PFSK-1 (cell line): ENCODE measurements around the gene FAM219B.

Experiments
- FOXP2 ChIP-seq: optimal IDR thresholded peaks from 2 replicates; pipeline ENCODE3; 2011; ENCODE audit warnings: borderline replicate concordance, control low read depth, inconsistent platforms; ENCODE audit not compliant: insufficient read depth; ENCODE audit errors: extremely low read length, extremely low read depth
- POLR2AphosphoS5 ChIP-seq: IDR thresholded peaks from 2 replicates; pipeline ENCODE4 v1.6.1; 2012; ENCODE audit warnings: low read depth, mild to moderate bottlenecking, control low read depth, low read length, moderate library complexity
- SIN3A ChIP-seq: IDR thresholded peaks from 2 replicates; pipeline ENCODE4 v1.6.1; 2012; ENCODE audit warnings: mild to moderate bottlenecking, low read length, moderate library complexity, borderline replicate concordance; ENCODE audit not compliant: insufficient read depth
- TAF1 ChIP-seq: IDR thresholded peaks from 2 replicates; pipeline ENCODE4 v1.6.1; 2012; ENCODE audit warnings: low read length, control low read depth, borderline replicate concordance; ENCODE audit not compliant: insufficient read depth
- TF ChIP-seq, protein P1 (sequence below), 2 experiments: IDR thresholded peaks; 2 replicates each; pipeline versions ENCODE4 v1.6.1 to v1.8.0; 2011 to 2012; ENCODE audit warnings: low read depth in 2 of 2, low read length in 2 of 2, control low read depth in 1 of 2, inconsistent platforms in 1 of 2, mild to moderate bottlenecking in 1 of 2, moderate library complexity in 1 of 2; ENCODE audit not compliant: insufficient read depth in 1 of 2

The FAM219B gene

DNA sequence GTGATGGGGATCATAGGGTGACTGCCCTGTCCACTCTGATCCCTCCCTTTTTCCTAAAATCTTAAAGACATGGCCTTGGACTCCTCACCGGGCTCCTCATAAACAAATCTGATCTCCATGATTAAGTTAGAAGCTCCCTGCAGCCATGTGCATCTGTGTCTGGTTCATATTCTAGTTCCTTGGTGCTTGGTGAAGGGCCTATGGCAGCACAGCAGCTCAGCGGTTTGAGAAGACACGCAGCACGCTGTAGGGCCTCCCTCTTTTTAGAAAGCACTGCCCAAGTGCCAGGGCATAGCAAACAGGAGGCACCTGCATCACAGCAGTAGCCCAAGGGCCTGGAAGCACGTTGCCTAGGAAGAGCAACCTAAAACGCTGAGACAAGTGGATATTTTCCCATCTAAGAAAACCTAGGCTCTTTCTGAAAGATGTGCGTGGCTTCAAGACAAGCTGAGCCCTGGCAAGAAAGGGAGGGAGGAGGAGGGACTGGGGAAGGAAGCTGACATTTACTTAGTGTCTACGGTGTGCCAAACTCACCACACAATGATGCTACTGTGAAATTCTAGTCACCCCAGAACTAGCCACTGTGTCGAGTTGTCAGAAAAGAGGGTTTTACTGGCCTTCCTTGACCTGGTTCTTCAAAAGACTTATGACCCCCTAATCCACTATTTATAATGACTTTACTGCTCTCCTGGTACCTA, 48.8 kb downstream of the FAM219B start:
- TF ChIP-seq TAF1: no peak
- TF ChIP-seq, protein P1, sequence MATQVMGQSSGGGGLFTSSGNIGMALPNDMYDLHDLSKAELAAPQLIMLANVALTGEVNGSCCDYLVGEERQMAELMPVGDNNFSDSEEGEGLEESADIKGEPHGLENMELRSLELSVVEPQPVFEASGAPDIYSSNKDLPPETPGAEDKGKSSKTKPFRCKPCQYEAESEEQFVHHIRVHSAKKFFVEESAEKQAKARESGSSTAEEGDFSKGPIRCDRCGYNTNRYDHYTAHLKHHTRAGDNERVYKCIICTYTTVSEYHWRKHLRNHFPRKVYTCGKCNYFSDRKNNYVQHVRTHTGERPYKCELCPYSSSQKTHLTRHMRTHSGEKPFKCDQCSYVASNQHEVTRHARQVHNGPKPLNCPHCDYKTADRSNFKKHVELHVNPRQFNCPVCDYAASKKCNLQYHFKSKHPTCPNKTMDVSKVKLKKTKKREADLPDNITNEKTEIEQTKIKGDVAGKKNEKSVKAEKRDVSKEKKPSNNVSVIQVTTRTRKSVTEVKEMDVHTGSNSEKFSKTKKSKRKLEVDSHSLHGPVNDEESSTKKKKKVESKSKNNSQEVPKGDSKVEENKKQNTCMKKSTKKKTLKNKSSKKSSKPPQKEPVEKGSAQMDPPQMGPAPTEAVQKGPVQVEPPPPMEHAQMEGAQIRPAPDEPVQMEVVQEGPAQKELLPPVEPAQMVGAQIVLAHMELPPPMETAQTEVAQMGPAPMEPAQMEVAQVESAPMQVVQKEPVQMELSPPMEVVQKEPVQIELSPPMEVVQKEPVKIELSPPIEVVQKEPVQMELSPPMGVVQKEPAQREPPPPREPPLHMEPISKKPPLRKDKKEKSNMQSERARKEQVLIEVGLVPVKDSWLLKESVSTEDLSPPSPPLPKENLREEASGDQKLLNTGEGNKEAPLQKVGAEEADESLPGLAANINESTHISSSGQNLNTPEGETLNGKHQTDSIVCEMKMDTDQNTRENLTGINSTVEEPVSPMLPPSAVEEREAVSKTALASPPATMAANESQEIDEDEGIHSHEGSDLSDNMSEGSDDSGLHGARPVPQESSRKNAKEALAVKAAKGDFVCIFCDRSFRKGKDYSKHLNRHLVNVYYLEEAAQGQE (IDR thresholded peaks at IDR 0.05; ENCODE audit: insufficient read depth in 1 of 2, low read depth in 2 of 2, low read length in 2 of 2): no peak
- no peak for TF ChIP-seq POLR2AphosphoS5
- TF ChIP-seq SIN3A: no peak
- no peak for TF ChIP-seq FOXP2

DNA sequence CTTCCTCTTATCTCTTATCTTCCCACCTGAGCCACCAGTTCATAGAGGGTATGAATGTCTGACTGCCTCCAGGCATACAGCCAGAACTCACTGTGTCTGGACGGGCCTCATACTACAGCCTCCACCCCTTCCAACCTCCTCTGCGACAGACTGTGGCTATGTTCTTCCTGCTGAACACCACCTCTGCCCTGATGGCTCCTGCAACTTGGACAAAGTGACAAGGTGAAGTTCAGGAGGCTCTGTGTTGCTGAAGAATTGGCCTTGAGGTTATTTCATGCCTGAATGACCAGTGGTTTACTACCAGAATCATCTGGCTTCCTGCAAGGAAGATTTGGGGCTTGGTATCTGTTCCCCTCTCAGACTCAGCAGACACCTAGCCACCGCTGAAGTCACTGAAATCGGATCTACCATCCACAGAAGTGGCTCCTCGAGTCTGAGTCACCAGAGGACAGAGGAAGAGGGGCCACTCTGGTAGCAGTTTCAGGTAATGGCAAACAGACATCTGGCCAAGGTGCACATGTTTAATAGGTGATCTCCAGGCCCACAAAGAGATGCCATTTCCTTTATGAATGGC, 49.5 kb downstream of the FAM219B start:
- TF ChIP-seq, protein P1 (IDR thresholded peaks at IDR 0.05; ENCODE audit: insufficient read depth in 1 of 2, low read depth in 2 of 2, low read length in 2 of 2): no peak
- TF ChIP-seq SIN3A: no peak
- no peak for TF ChIP-seq POLR2AphosphoS5
- no peak for TF ChIP-seq FOXP2
- no peak for TF ChIP-seq TAF1

DNA sequence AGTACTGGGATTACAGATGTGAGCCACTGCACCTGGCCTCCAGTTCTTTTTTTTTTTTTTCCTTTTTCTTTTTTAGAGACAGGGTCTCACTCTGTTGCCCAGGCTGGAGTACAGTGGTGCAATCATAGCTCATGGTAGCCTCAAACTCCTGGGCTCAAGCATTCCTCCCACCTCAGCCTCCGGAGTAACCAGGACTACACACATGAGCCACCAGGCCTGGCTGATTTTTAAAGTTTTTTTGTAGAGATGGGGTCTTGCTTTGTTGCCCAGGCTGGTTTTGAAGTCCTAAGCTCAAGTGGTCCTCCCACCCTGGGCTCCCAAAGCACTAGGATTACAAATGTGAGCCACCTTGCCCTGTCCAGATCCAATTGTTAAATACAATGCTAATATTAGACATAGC, 50.1 kb downstream of the FAM219B start:
- TF ChIP-seq POLR2AphosphoS5 (no peak), FOXP2 (no peak)

DNA sequence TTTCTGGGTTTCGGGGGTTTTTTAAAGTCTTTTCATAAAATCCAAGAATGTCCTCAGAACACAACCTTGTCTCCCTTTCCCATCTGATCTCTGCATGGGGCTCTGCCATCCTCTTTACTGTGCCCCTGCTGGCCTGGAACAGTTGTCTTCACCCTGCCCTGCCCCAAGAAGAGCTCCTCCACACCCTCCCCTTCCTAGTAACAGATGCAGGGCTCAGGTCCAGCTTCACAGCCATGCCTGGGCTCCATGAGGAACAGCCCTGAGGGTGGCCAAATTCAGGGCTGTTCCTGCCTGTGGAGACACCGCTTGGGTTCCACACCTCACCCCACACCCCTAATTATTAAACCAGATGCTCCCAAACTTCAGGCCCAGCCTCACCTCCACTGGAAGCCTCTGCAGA, 50.8 kb downstream of the FAM219B start:
- TF ChIP-seq, protein P1 (IDR thresholded peaks at IDR 0.05; ENCODE audit: insufficient read depth in 1 of 2, low read depth in 2 of 2, low read length in 2 of 2): no peak
- TF ChIP-seq TAF1 (no peak), POLR2AphosphoS5 (no peak), FOXP2 (no peak), SIN3A (no peak)

DNA sequence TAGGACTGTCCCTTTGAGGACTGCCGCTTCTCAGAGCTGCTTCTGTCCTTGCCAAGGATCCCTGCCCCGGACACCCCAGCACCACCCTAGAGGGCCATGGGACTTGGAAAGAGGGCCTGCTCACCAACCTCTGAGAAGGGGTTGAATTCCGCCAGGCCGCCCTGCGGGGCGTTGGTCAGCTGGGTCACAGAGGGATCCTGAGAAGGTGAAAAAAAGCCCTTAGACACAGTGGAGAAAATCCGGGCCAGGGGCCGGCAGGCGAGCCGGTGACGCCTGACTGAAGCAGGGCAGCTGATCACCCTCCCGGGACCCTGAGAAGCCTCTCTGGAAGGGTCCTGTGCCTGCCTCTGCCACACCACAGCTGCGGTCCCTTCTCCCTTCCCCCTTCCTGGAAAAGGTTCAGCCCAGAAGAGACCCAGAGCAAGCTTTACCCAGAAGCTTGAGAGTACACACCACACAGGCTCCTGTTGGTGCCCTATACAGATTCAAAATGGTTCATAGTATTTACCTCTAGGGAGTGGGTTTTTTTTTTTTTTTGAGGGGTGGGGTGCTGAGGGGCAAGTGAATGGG, 52.1 kb downstream of the FAM219B start:
- TF ChIP-seq SIN3A: no peak
- no peak for TF ChIP-seq FOXP2
- TF ChIP-seq TAF1: no peak
- no peak for TF ChIP-seq POLR2AphosphoS5
- TF ChIP-seq, protein P1 (IDR thresholded peaks at IDR 0.05; ENCODE audit: insufficient read depth in 1 of 2, low read depth in 2 of 2, low read length in 2 of 2): no peak
